Vagina (tissue), 2 donors: ENCODE measurements around the gene UCHL1. TPM values are rescaled to one million over a fixed set of nuclear protein-coding genes. Genes with fewer than 3 reads are reported as not detected.

Experiments used
- DNase-seq, 2 donors: peaks; one replicate each; pipeline ENCODE4 v3.0.0-alpha.2; 2017; ENCODE audit errors: extremely low spot score in 2 of 2
- H3K27ac ChIP-seq: fragments of 200-600 bp; sonication (generic); one replicate; pipeline ENCODE4 v1.5.1; 2019
- H3K27me3 ChIP-seq: fragments of 200-600 bp; sonication (generic); one replicate; pipeline ENCODE4 v1.5.1; 2019
- H3K36me3 ChIP-seq, 2 donors: fragments of 200-600 bp; sonication (generic); one replicate each; pipeline ENCODE4 v1.5.1; 2017 to 2019
- H3K4me1 ChIP-seq: fragments of 200-600 bp; sonication (generic); one replicate; pipeline ENCODE4 v1.5.1; 2019
- H3K4me3 ChIP-seq, 2 donors: fragments of 200-600 bp; sonication (generic); 1 replicate in 1 of 2; 2 replicates in 1 of 2; pipeline ENCODE4 v1.5.1; 2016 to 2019
- H3K9me3 ChIP-seq: fragments of 200-600 bp; sonication (generic); one replicate; pipeline ENCODE4 v1.5.1; 2019
- CTCF ChIP-seq, 3 experiments: fragments of 450-650 bp in 2 of 3; fragments of 200-600 bp in 1 of 3; sonication (generic) in 1 of 3; IDR thresholded peaks; one replicate each; pipeline ENCODE4 v1.5.1; 2017 to 2019; ENCODE audit warnings: antibody characterized with exemption in 3 of 3, mild to moderate bottlenecking in 2 of 3, moderate library complexity in 2 of 3
- POLR2A ChIP-seq, 2 donors: fragments of 450-650 bp; IDR thresholded peaks; one replicate each; pipeline ENCODE4 v1.6.1; 2017; ENCODE audit warnings: antibody characterized with exemption in 2 of 2, mild to moderate bottlenecking in 2 of 2, moderate library complexity in 2 of 2
- POLR2AphosphoS5 ChIP-seq, 2 donors: sonication (generic); formaldehyde crosslinking; IDR thresholded peaks; one replicate each; pipeline ENCODE4 v1.9.0; 2017; ENCODE audit warnings: antibody characterized with exemption in 2 of 2, mild to moderate bottlenecking in 2 of 2, low read depth in 1 of 2; ENCODE audit not compliant: insufficient read depth in 1 of 2
- intact Hi-C: fragments of 100-400 bp; cut with DNase I; formaldehyde crosslinking; loops from one replicate; pipeline ENCODE4 v1.15.1; 2023
- total RNA-seq: library from RNA; depleted of rRNA; stranded (reverse); fragments of >200 nt; gene quantifications from one replicate; pipeline ENCODE4 v1.2.3, GENCODE V29; 2016

The UCHL1 gene
- total RNA-seq, 1 donor from 2014 or later = 174 TPM

DNA sequence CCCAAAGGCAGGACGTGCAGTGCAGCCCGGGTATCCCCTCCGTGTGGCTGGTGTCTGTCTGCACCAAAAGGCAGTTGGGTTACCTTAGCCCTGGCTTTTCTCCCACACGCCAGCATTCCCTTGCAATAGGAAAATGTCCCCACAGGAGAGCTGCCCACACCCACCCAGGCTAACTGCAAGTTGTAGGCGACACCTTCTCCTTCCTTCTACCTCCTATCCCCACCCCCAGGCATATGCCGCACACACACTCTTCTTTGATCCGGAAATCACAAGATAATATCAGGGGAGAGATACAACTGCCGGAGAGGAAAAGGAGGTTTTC, 41.9 kb upstream of the UCHL1 start:
- intact Hi-C loops = loop anchor here (5.0 kb wide), 2 partner anchors 237 to 287 kb away; no protein-coding TSS in a partner anchor
- Histone ChIP-seq H3K27me3 (no peaks in the 10 kb centered on the region), H3K27ac (peak overlapping the region; percentile 85), H3K4me3 (peak overlapping the region; percentile 91 to 95), H3K4me1 (peaks cover 33% of the 10 kb centered on the region), H3K36me3 (no peaks in the 10 kb centered on the region), H3K9me3 (no peaks in the 10 kb centered on the region)
- no peak for DNase-seq
- peak in 2 of 3 experiments; percentile 17 to 43 for TF ChIP-seq CTCF (IDR thresholded peaks at IDR 0.05)
- TF ChIP-seq POLR2A (IDR thresholded peaks at IDR 0.05) = no peak

- Histone ChIP-seq H3K4me3 (peak overlapping the region; percentile 91 to 95), H3K27ac (peak overlapping the region; percentile 85), H3K9me3 (no peaks in the 10 kb centered on the region), H3K27me3 (no peaks in the 10 kb centered on the region), H3K4me1 (peaks cover 33% of the 10 kb centered on the region), H3K36me3 (no peaks in the 10 kb centered on the region)
- intact Hi-C loops = no loop called here
- no peak for DNase-seq
- TF ChIP-seq POLR2A (IDR thresholded peaks at IDR 0.05) (no peak), CTCF (IDR thresholded peaks at IDR 0.05) (no peak), POLR2AphosphoS5 (IDR thresholded peaks at IDR 0.05; ENCODE audit: insufficient read depth in 1 of 2, low read depth in 1 of 2) (no peak)
Measured at GRCh38 chr4:41215155-41215554, 41.6 kb upstream of the UCHL1 start.

- H3K36me3 ChIP-seq = no peaks in the 10 kb centered on the region
- intact Hi-C loops = no loop called here
- H3K4me3 ChIP-seq = peak overlapping the region; percentile 57 to 62
- TF ChIP-seq CTCF (IDR thresholded peaks at IDR 0.05) (no peak), POLR2AphosphoS5 (IDR thresholded peaks at IDR 0.05; ENCODE audit: insufficient read depth in 1 of 2, low read depth in 1 of 2) (no peak)
- peaks cover 33% of the 10 kb centered on the region for H3K4me1 ChIP-seq
- peak overlapping the region; percentile 85 for H3K27ac ChIP-seq
- no peaks in the 10 kb centered on the region for H3K27me3 ChIP-seq
- no peak for DNase-seq
- H3K9me3 ChIP-seq = no peaks in the 10 kb centered on the region
Measured at GRCh38 chr4:41215969-41216293, 40.8 kb upstream of the UCHL1 start.

GRCh38 chr4:41216294-41217019, 40.3 kb upstream of the UCHL1 start:
- peak overlapping the region; percentile 85 for H3K27ac ChIP-seq
- H3K4me1 ChIP-seq = peaks cover 33% of the 10 kb centered on the region
- peak overlapping the region; percentile 57 to 62 for H3K4me3 ChIP-seq
- H3K9me3 ChIP-seq = no peaks in the 10 kb centered on the region
- no peaks in the 10 kb centered on the region for H3K36me3 ChIP-seq
- H3K27me3 ChIP-seq = no peaks in the 10 kb centered on the region
- DNase-seq = no peak
- TF ChIP-seq CTCF (IDR thresholded peaks at IDR 0.05) (peak in 1 of 3 experiments; percentile 29), POLR2AphosphoS5 (IDR thresholded peaks at IDR 0.05; ENCODE audit: insufficient read depth in 1 of 2, low read depth in 1 of 2) (peak in 1 of 2 donors; percentile 80), POLR2A (IDR thresholded peaks at IDR 0.05) (no peak)
- intact Hi-C loops = no loop called here

DNA sequence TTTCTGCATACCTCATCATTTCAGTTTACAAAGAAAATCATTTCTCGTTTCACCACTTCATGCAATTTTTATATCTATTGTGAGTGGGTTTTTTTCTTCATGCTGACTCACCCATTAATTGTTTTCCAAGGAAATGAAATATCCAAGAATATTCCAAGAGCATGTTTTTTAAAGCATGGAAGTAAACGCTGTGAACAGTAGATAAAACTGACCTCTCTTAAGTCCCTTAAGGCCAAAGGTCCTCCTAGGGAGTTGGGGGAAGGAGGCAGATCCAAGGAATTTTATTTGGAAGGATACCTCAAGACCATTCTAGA, 39.8 kb upstream of the UCHL1 start:
- H3K4me3 ChIP-seq = peak overlapping the region in 1 of 2 donors; percentile 57
- H3K27ac ChIP-seq = peak overlapping the region; percentile 85
- H3K4me1 ChIP-seq = peaks cover 32% of the 10 kb centered on the region
- DNase-seq = no peak
- intact Hi-C loops = no loop called here
- TF ChIP-seq POLR2A (IDR thresholded peaks at IDR 0.05) (no peak), POLR2AphosphoS5 (IDR thresholded peaks at IDR 0.05; ENCODE audit: insufficient read depth in 1 of 2, low read depth in 1 of 2) (no peak), CTCF (IDR thresholded peaks at IDR 0.05) (no peak)
- no peaks in the 10 kb centered on the region for H3K9me3 ChIP-seq
- H3K36me3 ChIP-seq = no peaks in the 10 kb centered on the region
- no peaks in the 10 kb centered on the region for H3K27me3 ChIP-seq
